22Rv1 (cell line): Measurements from ENCODE around the gene MIX23.

ENCODE experiments used
- CTCF ChIP-seq: fragments of 450-650 bp; IDR thresholded peaks from 2 replicates; pipeline ENCODE4 v1.5.1; 2017; ENCODE audit warnings: mild to moderate bottlenecking
- ZFX ChIP-seq: fragments of 450-650 bp; IDR thresholded peaks from 2 replicates; pipeline ENCODE4 v1.6.1; 2017; ENCODE audit warnings: antibody characterized with exemption, borderline replicate concordance

GRCh38 chr3:122315619-122316018 is 67.4 kb downstream of the MIX23 start:
- no peak for TF ChIP-seq CTCF
- TF ChIP-seq ZFX, result no peak
